Measurements from ENCODE around the gene DDIAS.
A peak's percentile ranks its signal among the peaks of the same experiment; 100 is the strongest.

Gene DDIAS

DNA sequence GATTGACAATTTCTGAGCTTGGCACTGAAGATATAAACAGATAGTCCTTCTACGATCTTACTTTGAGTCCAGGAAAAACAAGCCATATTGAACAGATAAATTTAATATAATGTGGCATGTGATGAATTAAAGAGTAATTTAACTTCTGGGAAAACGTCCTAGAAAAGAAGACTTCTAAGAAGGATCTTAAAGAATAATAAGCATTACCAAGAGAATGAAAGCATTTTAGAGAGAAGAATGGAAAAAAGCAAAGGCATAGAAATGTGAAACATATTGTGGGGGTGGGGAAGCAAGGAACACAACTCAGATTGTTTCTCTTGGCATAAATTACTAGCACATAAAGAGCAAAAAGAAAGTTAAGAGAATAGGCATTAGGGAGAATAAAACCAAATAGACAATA, 5.4 kb downstream of the DDIAS start:
- Histone ChIP-seq H4K20me1 (ENCODE audit: insufficient read depth, low read length) (no peaks in the 10 kb centered on the region), H3K9ac (ENCODE audit: low read length) (peak overlapping the region; percentile 42), H3K79me2 (ENCODE audit: insufficient read depth, low read length) (peaks cover 85% of the 10 kb centered on the region), H3F3A (ENCODE audit: insufficient read depth, low read length) (no peaks in the 10 kb centered on the region), H2AFZ (ENCODE audit: low read length) (no peak overlapping the region), H3K9me3 (ENCODE audit: low read length) (peaks cover 6% of the 10 kb centered on the region; the same call in 1 of the 2 replicates), H3K4me1 (ENCODE audit: insufficient read depth, low read length, severe bottlenecking) (peaks cover 68% of the 10 kb centered on the region), H3K36me3 (ENCODE audit: insufficient read depth, low read length) (peaks cover 14% of the 10 kb centered on the region), H3K4me3 (ENCODE audit: low read depth, low read length, poor library complexity, severe bottlenecking) (no peak overlapping the region), H3K4me2 (ENCODE audit: low read length) (peak overlapping the region; percentile 51), H3K27me3 (ENCODE audit: insufficient read depth, low read length) (no peaks in the 10 kb centered on the region), H3K9me2 (ENCODE audit: low read depth, low read length) (no peaks in the 10 kb centered on the region), H3K27ac (ENCODE audit: low read depth, low read length, poor library complexity, severe bottlenecking) (peak overlapping the region; percentile 69)
- TF ChIP-seq, protein P1, sequence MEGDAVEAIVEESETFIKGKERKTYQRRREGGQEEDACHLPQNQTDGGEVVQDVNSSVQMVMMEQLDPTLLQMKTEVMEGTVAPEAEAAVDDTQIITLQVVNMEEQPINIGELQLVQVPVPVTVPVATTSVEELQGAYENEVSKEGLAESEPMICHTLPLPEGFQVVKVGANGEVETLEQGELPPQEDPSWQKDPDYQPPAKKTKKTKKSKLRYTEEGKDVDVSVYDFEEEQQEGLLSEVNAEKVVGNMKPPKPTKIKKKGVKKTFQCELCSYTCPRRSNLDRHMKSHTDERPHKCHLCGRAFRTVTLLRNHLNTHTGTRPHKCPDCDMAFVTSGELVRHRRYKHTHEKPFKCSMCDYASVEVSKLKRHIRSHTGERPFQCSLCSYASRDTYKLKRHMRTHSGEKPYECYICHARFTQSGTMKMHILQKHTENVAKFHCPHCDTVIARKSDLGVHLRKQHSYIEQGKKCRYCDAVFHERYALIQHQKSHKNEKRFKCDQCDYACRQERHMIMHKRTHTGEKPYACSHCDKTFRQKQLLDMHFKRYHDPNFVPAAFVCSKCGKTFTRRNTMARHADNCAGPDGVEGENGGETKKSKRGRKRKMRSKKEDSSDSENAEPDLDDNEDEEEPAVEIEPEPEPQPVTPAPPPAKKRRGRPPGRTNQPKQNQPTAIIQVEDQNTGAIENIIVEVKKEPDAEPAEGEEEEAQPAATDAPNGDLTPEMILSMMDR (IDR thresholded peaks at IDR 0.05; ENCODE audit: low read length): no peak
- TF ChIP-seq EZH2 (IDR thresholded peaks at IDR 0.05; ENCODE audit: borderline replicate concordance, low read length): no peak

DNA sequence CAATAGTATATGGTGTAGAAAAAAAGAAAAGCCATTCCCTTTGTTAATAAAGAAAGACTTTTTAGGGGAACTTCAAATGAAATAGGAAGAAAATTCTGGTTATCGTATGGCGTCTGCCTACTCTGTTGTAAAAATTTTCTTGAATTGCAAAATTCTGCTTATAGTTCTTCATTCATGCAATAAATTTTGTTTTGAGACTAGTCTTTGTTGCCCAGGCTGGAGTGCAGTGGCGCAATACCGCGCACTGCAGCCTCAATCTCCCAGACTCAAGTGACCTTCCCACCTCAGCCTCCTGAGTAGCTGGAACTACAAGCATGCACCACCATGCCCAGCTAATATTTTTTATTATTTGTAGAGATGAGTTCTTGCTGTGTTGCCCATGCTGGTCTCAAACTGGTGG, 5.8 kb downstream of the DDIAS start:
- Histone ChIP-seq H2AFZ (ENCODE audit: low read length) (no peak overlapping the region), H3K27me3 (ENCODE audit: insufficient read depth, low read length) (no peaks in the 10 kb centered on the region), H3K79me2 (ENCODE audit: insufficient read depth, low read length) (peaks cover 82% of the 10 kb centered on the region), H3F3A (ENCODE audit: insufficient read depth, low read length) (no peaks in the 10 kb centered on the region), H4K20me1 (ENCODE audit: insufficient read depth, low read length) (no peaks in the 10 kb centered on the region), H3K4me3 (ENCODE audit: low read depth, low read length, poor library complexity, severe bottlenecking) (no peak overlapping the region), H3K36me3 (ENCODE audit: insufficient read depth, low read length) (peaks cover 19% of the 10 kb centered on the region), H3K9me2 (ENCODE audit: low read depth, low read length) (no peaks in the 10 kb centered on the region), H3K4me1 (ENCODE audit: insufficient read depth, low read length, severe bottlenecking) (peaks cover 65% of the 10 kb centered on the region), H3K9me3 (ENCODE audit: low read length) (peaks cover 9% of the 10 kb centered on the region; the same call in 1 of the 2 replicates), H3K4me2 (ENCODE audit: low read length) (no peak overlapping the region), H3K27ac (ENCODE audit: low read depth, low read length, poor library complexity, severe bottlenecking) (peak overlapping the region; percentile 69), H3K9ac (ENCODE audit: low read length) (peak overlapping the region; percentile 42; the same call in 1 of the 2 replicates)
- TF ChIP-seq, protein P1 (IDR thresholded peaks at IDR 0.05; ENCODE audit: low read length): no peak
- TF ChIP-seq EZH2 (IDR thresholded peaks at IDR 0.05; ENCODE audit: borderline replicate concordance, low read length): no peak

DNA sequence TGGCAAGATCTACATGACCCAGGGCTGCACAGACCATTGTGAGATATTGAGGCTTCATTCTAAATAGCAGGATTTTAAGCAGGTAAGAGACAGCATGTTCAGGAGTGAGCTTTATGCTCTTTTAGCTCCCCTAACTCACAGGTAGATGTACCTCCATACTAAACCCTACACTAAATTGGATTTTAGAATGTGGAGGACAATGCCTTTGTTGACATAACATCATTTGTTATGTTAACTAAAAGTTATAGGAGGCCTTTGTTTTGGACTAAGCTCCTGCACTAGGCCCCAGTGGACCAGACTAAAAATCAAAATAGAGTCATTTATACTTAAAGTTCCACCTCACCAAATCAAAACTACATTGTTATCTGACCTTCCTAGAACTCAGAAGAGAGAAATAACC, 6.8 kb downstream of the DDIAS start:
- H3K36me3 ChIP-seq (ENCODE audit: insufficient read depth, low read length): peaks cover 28% of the 10 kb centered on the region
- no peaks in the 10 kb centered on the region for H4K20me1 ChIP-seq (ENCODE audit: insufficient read depth, low read length)
- H3K27ac ChIP-seq (ENCODE audit: low read depth, low read length, poor library complexity, severe bottlenecking): peak overlapping the region; percentile 69
- peaks cover 9% of the 10 kb centered on the region; the same call in 1 of the 2 replicates for H3K9me3 ChIP-seq (ENCODE audit: low read length)
- peaks cover 72% of the 10 kb centered on the region for H3K79me2 ChIP-seq (ENCODE audit: insufficient read depth, low read length)
- peaks cover 56% of the 10 kb centered on the region for H3K4me1 ChIP-seq (ENCODE audit: insufficient read depth, low read length, severe bottlenecking)
- TF ChIP-seq, protein P1 (IDR thresholded peaks at IDR 0.05; ENCODE audit: low read length): no peak
- TF ChIP-seq EZH2 (IDR thresholded peaks at IDR 0.05; ENCODE audit: borderline replicate concordance, low read length): no peak
- H3K4me3 ChIP-seq (ENCODE audit: low read depth, low read length, poor library complexity, severe bottlenecking): no peak overlapping the region
- H3K4me2 ChIP-seq (ENCODE audit: low read length): peak overlapping the region; percentile 34
- no peak overlapping the region for H2AFZ ChIP-seq (ENCODE audit: low read length)
- no peak overlapping the region; the same call in 1 of the 2 replicates for H3K9ac ChIP-seq (ENCODE audit: low read length)
- no peaks in the 10 kb centered on the region for H3K9me2 ChIP-seq (ENCODE audit: low read depth, low read length)
- no peaks in the 10 kb centered on the region for H3F3A ChIP-seq (ENCODE audit: insufficient read depth, low read length)
- H3K27me3 ChIP-seq (ENCODE audit: insufficient read depth, low read length): no peaks in the 10 kb centered on the region
